ENCODE results near the gene SPTBN5. TPM values are rescaled to one million over a fixed set of nuclear protein-coding genes. Genes with fewer than 3 reads are reported as not detected.

The SPTBN5 gene
- total and polyA plus RNA-seq, 4 donors: 1.6 to 3.5 (median 1.9) TPM

- H3K27ac ChIP-seq (ENCODE audit: low read depth in 1 of 2, low read length in 1 of 2): peak overlapping the region; percentile 47 to 86
These were observed 43.1 kb upstream of the SPTBN5 start for GRCh38 chr15:41936649-41937567.

DNA sequence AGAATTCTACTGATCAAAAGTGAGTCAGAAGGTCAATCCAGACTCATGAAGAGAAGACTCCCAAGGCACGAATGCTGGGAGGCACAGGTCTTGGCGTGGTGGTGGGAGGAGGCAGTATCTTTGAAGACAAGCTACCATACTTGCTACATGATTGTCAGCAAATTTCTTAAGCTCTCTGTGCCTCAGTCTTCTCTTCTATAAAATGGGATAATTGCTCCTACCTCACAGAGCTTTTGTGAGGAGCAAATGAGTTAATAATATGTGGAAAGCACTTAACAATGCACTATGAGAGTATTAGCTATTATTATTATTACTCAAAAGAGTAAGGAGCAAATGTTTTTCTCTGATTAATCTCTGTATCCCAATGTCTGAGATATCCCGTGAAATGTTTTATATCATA, 42.3 kb upstream of the SPTBN5 start:
- Histone ChIP-seq H3K4me3 (no peak overlapping the region), H3K36me3 (ENCODE audit: control insufficient read depth in 4 of 4, insufficient read depth in 4 of 4, low read length in 4 of 4) (peaks cover 0 to 10% (median 0%) of the 10 kb centered on the region in 4 donors), H3K9me3 (ENCODE audit: control insufficient read depth in 4 of 4, insufficient read depth in 3 of 4, low read length in 3 of 4) (no peaks in the 10 kb centered on the region), H3K27ac (ENCODE audit: low read depth in 1 of 2, low read length in 1 of 2) (peak overlapping the region in 1 of 2 donors; percentile 87), H3K4me1 (ENCODE audit: control insufficient read depth in 5 of 5, insufficient read depth in 5 of 5, low read length in 5 of 5) (peaks cover 0 to 25% (median 7%) of the 10 kb centered on the region in 5 donors), H3K27me3 (ENCODE audit: control insufficient read depth in 3 of 3, insufficient read depth in 3 of 3, low read length in 2 of 3) (no peaks in the 10 kb centered on the region), H3K9ac (ENCODE audit: insufficient read depth in 1 of 2, low read length in 2 of 2) (no peak overlapping the region)
- 86 to 93% methylated on average over 3 of the region's 3 CpGs for WGBS, 2 donors
- DNase-seq: no peak
- no peak for ATAC-seq (ENCODE audit: insufficient read depth, low FRiP score)
- TF ChIP-seq, protein P1, sequence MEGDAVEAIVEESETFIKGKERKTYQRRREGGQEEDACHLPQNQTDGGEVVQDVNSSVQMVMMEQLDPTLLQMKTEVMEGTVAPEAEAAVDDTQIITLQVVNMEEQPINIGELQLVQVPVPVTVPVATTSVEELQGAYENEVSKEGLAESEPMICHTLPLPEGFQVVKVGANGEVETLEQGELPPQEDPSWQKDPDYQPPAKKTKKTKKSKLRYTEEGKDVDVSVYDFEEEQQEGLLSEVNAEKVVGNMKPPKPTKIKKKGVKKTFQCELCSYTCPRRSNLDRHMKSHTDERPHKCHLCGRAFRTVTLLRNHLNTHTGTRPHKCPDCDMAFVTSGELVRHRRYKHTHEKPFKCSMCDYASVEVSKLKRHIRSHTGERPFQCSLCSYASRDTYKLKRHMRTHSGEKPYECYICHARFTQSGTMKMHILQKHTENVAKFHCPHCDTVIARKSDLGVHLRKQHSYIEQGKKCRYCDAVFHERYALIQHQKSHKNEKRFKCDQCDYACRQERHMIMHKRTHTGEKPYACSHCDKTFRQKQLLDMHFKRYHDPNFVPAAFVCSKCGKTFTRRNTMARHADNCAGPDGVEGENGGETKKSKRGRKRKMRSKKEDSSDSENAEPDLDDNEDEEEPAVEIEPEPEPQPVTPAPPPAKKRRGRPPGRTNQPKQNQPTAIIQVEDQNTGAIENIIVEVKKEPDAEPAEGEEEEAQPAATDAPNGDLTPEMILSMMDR (IDR thresholded peaks at IDR 0.05; ENCODE audit: control extremely low read depth, extremely low read depth): no peak

More at GRCh38 chr15:41936649-41937567, 43.1 kb upstream of the SPTBN5 start:
- H3K4me3 ChIP-seq: no peak overlapping the region
- 42 to 48% methylated on average over 19 of the region's 19 CpGs for WGBS, 2 donors
- TF ChIP-seq, protein P1 (IDR thresholded peaks at IDR 0.05; ENCODE audit: control extremely low read depth, extremely low read depth): no peak
- no peaks in the 10 kb centered on the region for H3K9me3 ChIP-seq (ENCODE audit: control insufficient read depth in 4 of 4, insufficient read depth in 3 of 4, low read length in 3 of 4)
- no peak overlapping the region for H3K9ac ChIP-seq (ENCODE audit: insufficient read depth in 1 of 2, low read length in 2 of 2)
- no peaks in the 10 kb centered on the region for H3K27me3 ChIP-seq (ENCODE audit: control insufficient read depth in 3 of 3, insufficient read depth in 3 of 3, low read length in 2 of 3)
- DNase-seq: peak in 2 of 3 donors; percentile 33 to 41
- peaks cover 0 to 14% (median 0%) of the 10 kb centered on the region in 4 donors for H3K36me3 ChIP-seq (ENCODE audit: control insufficient read depth in 4 of 4, insufficient read depth in 4 of 4, low read length in 4 of 4)
- peaks cover 0 to 23% (median 7%) of the 10 kb centered on the region in 5 donors for H3K4me1 ChIP-seq (ENCODE audit: control insufficient read depth in 5 of 5, insufficient read depth in 5 of 5, low read length in 5 of 5)
- ATAC-seq (ENCODE audit: insufficient read depth, low FRiP score): no peak

DNA sequence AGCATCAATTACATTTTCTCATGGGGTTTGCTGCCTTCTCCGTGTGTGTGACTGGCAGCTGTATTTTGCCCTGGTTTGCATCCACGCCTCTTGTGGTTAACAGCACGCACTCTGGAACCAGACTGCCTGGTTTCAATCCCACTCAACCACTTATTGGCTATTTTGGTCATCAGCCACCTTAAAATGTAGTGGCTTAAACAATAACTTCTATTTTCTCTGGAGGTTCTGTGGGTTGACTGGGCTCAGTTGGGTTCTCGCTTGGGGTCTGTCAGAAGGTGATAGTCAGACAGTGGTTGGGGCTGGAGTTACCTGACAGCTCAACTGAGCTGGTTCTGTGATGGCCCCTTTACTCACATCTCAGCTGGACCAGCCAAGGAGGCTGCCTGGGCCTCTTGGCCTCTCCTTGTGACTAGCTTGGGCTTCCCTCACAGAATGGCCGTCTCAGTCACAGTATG, 41.7 kb upstream of the SPTBN5 start:
- WGBS, 2 donors: 57 to 70% methylated on average over 5 of the region's 5 CpGs
- peaks cover 0 to 26% (median 11%) of the 10 kb centered on the region in 5 donors for H3K4me1 ChIP-seq (ENCODE audit: control insufficient read depth in 5 of 5, insufficient read depth in 5 of 5, low read length in 5 of 5)
- DNase-seq (no peak), ATAC-seq (ENCODE audit: insufficient read depth, low FRiP score) (no peak)
- H3K36me3 ChIP-seq (ENCODE audit: control insufficient read depth in 4 of 4, insufficient read depth in 4 of 4, low read length in 4 of 4): peaks cover 0 to 10% (median 0%) of the 10 kb centered on the region in 4 donors
- H3K4me3 ChIP-seq: no peak overlapping the region
- peak overlapping the region; percentile 87 to 90 for H3K27ac ChIP-seq (ENCODE audit: low read depth in 1 of 2, low read length in 1 of 2)
- TF ChIP-seq, protein P1 (IDR thresholded peaks at IDR 0.05; ENCODE audit: control extremely low read depth, extremely low read depth): no peak
- H3K9me3 ChIP-seq (ENCODE audit: control insufficient read depth in 4 of 4, insufficient read depth in 3 of 4, low read length in 3 of 4): no peaks in the 10 kb centered on the region
- H3K9ac ChIP-seq (ENCODE audit: insufficient read depth in 1 of 2, low read length in 2 of 2): no peak overlapping the region
- H3K27me3 ChIP-seq (ENCODE audit: control insufficient read depth in 3 of 3, insufficient read depth in 3 of 3, low read length in 2 of 3): no peaks in the 10 kb centered on the region

All from lung (tissue), 12 donors.